HG03571 (cell line): ENCODE measurements around the gene ITGB8.
A peak's percentile ranks its signal among the peaks of the same experiment; 100 is the strongest.

Experiments used
- ATAC-seq: cut with Tn5 transposase; IDR thresholded peaks from one replicate; pipeline ENCODE4 v1.9.1; 2021; ENCODE audit not compliant: unreplicated experiment

Gene ITGB8

DNA sequence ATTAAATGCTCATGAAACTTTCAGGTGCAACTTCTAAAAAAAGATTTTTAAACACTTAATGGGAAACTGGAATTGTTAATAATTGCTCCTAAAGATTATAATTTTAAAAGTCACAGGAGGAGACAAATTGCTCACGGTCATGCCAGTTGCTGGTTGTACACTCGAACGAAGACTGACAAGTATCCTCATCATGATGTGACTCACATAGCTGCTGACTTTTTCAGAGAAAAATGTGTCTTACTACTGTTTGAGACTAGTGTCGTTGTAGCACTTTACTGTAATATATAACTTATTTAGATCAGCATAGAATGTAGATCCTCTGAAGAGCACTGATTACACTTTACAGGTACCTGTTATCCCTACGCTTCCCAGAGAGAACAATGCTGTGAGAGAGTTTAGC is 79.3 kb downstream of the ITGB8 start:
- ATAC-seq, result no peak

DNA sequence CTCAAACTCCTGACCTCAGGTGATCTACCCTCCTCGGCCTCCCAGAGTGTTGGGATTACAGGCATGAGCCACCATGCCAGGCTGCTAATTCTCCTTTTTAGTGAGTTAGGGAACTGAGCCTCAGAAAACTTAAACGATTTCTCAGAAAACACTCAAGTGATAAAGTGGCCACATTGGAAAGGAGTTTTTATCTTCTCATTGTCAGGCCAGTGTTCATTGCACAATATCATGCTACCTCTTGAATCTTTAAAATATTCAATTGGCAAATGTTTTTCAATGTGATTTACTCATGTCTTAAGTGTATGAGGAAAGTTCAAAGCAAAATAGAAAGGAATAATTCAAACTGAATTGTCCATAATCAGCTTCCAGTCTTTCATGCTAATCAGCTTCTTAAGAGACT is 80.7 kb downstream of the ITGB8 start:
- no peak for ATAC-seq

DNA sequence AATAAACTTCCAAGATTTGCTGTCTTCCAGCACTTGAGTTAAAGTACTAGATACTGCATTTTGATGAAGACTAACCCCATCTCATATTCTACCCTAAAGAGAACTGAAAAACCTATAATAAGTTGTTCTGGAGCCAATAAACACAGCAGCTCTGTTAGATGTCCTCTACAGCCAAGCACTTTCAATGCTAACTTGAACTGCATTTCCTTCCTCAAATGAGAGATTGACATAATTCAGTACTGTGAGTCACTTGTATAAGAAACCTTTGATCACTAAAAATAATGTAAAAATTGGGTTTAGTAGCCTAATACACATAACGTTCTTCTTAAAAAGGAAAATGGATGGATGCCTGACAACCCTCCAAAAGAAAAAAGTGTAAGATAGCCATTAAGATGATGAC is 81.3 kb downstream of the ITGB8 start:
- ATAC-seq, result no peak

GRCh38 chr7:20417260-20417659 is 86.6 kb downstream of the ITGB8 start:
- ATAC-seq, result no peak

DNA sequence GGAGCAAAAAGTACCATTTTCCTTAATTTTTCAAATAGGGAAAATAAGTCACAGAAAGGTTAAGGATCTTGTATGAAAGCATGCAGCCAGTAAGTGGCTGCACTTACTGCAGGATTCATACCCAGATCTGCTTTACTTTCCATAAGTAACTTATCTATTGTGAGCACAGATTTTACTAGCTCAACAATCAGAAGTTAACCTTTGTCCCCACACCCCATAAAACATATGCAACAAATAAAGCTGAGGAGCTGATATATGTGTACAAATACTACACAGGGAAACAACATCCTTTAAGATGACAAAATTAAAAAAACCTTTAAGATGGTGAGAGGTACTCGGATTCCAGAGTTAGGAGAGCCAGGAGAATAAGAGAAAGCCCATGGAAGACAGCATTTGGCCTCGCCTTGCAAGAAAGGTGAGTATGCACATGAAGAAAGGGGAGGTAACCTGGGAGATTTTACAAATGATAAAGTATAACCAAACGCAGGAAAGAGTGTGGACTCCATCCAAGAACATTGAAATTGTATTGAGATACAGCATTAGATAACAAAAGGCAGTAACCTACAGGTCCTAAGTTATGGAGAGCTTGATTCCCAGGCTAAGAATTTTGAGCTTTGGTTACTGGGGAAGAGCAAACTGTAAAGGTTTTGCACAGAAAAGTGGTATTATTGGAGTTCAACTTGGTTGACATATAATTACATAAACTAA is 87.1 kb downstream of the ITGB8 start:
- no peak for ATAC-seq

GRCh38 chr7:20424500-20424899 is 93.8 kb downstream of the ITGB8 start:
- ATAC-seq, result no peak

GRCh38 chr7:20430664-20431063 is 100.0 kb downstream of the ITGB8 start:
- ATAC-seq, result no peak

DNA sequence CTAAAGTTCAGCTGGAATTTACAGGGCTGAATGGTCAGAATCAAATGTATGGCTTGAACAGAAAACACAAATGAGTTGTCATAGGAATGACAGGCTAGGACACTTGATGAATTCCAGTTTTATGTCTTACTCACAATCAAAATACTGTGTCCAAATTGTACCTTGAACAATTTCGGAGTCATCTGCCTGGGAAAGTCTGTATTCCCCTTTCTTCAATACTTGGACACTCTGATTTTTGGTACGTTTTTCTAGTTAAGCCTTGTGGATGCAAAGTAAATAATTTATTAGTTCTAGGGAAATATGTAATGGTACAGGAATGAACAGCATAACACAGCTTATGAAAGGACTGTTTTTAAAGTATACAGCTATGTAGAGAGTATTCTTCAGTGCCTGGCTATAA is 100.4 kb downstream of the ITGB8 start:
- ATAC-seq, result no peak

DNA sequence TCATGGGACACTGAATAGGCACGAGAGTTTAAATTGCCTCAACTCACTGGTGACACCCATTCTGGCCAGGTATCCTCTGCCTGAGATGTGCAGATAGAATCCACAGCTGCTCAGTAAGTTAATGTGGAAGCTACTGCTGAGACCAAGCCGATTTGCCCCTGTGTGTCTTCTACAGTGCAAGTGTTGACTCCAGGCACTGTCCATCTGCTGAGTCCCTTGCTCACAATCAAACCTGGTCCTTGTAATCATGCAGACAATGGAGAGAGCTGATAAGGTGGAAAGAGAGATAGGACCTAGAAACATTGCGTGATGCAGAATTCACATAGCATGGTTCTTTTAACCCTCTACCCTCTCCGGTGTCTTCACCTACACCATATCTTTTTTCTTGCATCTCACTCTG is 101.4 kb downstream of the ITGB8 start:
- no peak for ATAC-seq

DNA sequence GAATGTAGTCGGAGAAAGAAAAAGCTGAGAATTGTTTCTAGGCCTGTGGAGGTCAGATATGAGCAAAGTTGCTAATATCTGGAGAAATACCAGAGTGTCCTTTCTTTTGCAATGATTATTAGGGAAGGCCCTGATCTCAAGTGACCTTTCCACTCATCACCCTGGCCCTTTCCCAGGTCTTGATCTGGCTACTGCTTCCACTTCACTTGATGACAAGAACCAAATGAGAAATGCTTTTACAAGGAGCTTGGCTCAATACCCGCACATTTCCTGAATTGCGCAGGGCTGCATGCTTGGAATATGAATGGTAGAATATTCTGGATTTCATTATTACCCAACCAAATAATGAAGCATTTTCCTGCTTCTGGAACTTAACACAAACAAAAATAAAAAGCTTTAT is 104.6 kb downstream of the ITGB8 start:
- no peak for ATAC-seq

DNA sequence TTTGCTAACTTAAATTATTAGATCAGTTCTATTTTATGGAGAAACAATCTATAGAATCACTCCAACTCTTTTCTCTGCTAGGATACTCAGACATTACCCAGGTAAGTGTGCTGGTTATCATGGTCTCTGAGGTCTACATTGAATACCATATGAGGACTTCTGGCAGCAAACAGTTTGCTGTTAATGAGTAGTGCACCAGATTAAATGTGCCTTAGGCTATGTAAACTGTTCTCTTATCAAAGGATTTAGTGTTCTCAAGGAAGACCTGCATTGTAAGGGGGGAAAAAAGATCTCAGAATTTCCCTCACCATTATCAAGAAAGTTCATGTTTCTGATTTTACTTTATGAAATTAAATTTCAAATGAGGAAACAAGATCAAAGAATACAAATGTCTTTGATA is 107.5 kb downstream of the ITGB8 start:
- no peak for ATAC-seq

- peak; percentile 89 for ATAC-seq
Observed at GRCh38 chr7:20438694-20439376, 108.1 kb downstream of the ITGB8 start.

DNA sequence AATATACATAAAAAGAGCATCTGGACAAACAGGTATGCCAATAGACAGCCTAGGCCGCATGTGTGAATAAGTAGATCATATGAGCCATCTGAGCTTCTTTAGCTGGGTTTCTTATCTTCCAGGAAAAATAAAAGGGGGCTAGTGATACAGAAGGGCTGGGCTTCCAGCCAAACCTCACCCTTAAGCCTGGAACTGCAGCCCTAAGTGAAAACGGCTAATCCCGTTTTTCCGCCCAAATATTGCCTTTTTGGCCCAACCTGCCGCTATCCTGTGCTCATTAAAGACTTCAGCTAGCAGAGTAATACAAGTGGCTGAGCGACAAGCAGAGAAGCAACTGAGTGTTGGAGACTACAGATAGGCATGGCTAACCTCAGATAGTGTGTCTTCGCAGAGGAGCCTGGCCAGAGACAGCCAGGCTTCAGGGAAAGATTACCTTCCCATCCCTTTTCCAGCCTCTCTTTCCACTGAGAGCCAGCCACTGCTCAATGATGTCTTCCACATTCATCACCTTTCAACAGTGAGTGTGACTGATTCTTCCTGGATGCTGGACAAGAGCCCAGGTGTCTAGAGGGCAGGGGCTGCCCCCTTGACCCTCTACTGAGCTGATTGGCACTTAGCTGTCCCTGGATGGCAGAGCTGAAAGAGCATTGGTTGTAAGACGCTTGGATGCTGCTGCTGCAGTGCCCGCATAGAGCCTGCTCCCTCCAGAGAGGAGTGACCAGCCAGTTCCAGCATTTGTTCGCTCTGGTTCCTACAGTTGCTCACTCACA is 108.9 kb downstream of the ITGB8 start:
- no peak for ATAC-seq

GRCh38 chr7:20440472-20441105 is 109.9 kb downstream of the ITGB8 start:
- ATAC-seq, result no peak

DNA sequence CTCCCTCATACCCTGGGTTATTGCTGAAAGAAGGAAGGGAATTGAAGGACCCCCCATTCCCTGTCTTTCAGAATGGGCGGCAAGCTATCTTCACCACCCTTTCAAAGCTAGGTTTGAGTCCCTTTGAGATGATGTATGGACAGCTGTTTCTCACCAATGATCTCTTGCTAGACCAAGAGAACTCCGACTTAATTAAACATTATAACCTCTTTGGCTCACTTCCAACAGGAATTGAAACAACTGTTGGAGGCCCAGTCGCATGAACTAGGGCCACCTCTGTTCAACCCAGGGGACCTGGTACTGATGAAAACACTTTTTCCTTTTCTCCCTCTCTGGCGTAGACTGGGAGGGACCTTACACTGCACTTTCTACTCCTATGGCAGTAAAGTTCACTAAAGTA is 110.6 kb downstream of the ITGB8 start:
- ATAC-seq, result no peak

DNA sequence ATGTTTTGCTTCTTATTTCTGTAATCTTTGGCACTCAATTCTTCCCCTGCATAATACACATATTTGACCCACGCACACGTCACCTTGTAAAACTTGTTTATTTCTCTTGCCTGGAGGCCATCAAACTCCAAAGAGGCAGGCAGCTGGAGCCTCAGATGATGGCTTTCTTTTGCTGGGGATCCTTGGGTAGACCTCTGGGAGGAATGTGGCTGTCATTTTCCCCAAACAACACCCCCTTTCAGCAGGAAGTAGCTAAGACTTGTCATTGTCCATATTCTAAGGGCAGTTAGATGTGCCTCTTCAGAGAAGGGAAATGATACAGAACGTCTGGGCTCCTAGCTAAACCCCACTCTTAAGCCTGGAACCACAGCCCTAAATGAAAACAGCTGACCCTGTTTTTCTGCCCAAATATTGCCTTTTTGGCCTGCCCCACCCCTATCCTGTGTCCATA is 111.3 kb downstream of the ITGB8 start:
- ATAC-seq, result no peak

DNA sequence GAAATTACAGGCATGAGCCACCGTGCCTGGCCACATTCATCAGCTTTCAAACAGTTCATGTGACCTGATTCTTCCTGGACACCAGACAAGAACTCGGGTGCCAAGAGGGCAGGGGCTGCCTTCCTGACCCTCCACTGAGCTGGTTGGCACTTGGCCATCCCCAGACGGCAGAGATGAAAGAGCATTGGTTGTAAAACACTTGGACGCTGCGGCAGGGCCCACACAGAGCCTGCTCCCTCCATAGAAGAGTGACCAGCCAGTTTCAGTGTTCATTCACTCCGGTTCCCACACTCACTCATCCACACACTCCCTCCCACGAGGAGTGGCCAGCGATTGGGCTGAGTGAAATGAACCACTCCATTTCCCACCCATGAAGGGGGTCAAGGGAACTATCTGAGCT is 112.3 kb downstream of the ITGB8 start:
- ATAC-seq, result no peak

DNA sequence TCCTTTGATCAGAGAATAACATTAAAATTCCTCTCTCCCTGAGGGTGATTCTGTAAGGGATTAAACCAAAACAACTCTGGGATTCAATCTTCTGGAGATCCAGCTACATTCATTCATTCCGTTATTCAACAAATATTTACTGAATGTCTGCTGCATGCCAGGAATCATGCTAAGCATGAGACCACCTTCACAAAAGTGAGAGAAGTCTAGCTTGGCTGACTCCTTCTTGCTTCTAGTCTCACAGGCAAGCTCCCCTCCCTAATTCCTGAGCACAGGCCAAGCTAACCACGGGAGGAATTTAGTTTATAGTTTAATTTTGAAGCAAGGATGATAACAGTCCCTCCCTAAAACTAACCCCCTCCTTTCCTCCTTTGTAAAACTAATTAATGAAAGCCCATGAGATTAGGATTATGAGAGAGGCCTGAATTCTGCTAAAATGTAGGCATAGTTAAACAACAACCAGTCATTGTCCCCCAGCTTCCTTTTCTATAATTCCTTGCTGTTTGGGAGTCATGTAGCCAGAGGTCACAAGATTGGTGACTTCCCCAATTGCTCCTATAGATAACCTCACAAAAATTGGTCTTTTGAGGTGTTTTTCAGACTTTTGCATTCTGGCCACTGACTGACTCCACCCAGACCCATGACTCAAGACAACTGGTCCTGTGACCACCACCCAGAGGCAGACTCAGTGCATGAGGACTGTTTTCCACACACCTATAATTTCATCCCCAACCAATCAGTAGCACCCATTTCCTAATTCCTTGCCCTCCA is 113.5 kb downstream of the ITGB8 start:
- no peak for ATAC-seq

GRCh38 chr7:20447021-20447650 is 116.4 kb downstream of the ITGB8 start:
- ATAC-seq, result no peak

GRCh38 chr7:20449176-20449575 is 118.5 kb downstream of the ITGB8 start:
- ATAC-seq, result no peak
